ENCODE measurements around the gene PIP4P1. TPM values are rescaled to one million over a fixed set of nuclear protein-coding genes. Genes with fewer than 3 reads are reported as not detected.

PIP4P1 gene
- total and polyA plus RNA-seq, 2 experiments from 2014 or later: 17.6 to 60.1 TPM

GRCh38 chr14:20492486-20492885 is 31.3 kb upstream of the PIP4P1 start:
- H3K4me3 ChIP-seq: no peak overlapping the region
- no peak for DNase-seq (ENCODE audit: low read depth in 1 of 2, low spot score in 1 of 2)
- no peak overlapping the region for H3K27ac ChIP-seq
- TF ChIP-seq, protein P1, sequence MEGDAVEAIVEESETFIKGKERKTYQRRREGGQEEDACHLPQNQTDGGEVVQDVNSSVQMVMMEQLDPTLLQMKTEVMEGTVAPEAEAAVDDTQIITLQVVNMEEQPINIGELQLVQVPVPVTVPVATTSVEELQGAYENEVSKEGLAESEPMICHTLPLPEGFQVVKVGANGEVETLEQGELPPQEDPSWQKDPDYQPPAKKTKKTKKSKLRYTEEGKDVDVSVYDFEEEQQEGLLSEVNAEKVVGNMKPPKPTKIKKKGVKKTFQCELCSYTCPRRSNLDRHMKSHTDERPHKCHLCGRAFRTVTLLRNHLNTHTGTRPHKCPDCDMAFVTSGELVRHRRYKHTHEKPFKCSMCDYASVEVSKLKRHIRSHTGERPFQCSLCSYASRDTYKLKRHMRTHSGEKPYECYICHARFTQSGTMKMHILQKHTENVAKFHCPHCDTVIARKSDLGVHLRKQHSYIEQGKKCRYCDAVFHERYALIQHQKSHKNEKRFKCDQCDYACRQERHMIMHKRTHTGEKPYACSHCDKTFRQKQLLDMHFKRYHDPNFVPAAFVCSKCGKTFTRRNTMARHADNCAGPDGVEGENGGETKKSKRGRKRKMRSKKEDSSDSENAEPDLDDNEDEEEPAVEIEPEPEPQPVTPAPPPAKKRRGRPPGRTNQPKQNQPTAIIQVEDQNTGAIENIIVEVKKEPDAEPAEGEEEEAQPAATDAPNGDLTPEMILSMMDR (IDR thresholded peaks at IDR 0.05; ENCODE audit: low read depth, low read length): no peak
- H3K36me3 ChIP-seq: no peaks in the 10 kb centered on the region
- no peaks in the 10 kb centered on the region for H3K27me3 ChIP-seq
- no peaks in the 10 kb centered on the region for H3K9me3 ChIP-seq (ENCODE audit: low read depth)
- no peaks in the 10 kb centered on the region for H3K4me1 ChIP-seq (ENCODE audit: low read depth)

GRCh38 chr14:20490563-20490962 is 29.3 kb upstream of the PIP4P1 start:
- H3K9me3 ChIP-seq (ENCODE audit: low read depth): no peaks in the 10 kb centered on the region
- no peaks in the 10 kb centered on the region for H3K36me3 ChIP-seq
- H3K27me3 ChIP-seq: no peaks in the 10 kb centered on the region
- DNase-seq (ENCODE audit: low read depth in 1 of 2, low spot score in 1 of 2): no peak
- no peak overlapping the region for H3K4me3 ChIP-seq
- no peak overlapping the region for H3K27ac ChIP-seq
- H3K4me1 ChIP-seq (ENCODE audit: low read depth): no peaks in the 10 kb centered on the region
- TF ChIP-seq, protein P1 (IDR thresholded peaks at IDR 0.05; ENCODE audit: low read depth, low read length): no peak

DNA sequence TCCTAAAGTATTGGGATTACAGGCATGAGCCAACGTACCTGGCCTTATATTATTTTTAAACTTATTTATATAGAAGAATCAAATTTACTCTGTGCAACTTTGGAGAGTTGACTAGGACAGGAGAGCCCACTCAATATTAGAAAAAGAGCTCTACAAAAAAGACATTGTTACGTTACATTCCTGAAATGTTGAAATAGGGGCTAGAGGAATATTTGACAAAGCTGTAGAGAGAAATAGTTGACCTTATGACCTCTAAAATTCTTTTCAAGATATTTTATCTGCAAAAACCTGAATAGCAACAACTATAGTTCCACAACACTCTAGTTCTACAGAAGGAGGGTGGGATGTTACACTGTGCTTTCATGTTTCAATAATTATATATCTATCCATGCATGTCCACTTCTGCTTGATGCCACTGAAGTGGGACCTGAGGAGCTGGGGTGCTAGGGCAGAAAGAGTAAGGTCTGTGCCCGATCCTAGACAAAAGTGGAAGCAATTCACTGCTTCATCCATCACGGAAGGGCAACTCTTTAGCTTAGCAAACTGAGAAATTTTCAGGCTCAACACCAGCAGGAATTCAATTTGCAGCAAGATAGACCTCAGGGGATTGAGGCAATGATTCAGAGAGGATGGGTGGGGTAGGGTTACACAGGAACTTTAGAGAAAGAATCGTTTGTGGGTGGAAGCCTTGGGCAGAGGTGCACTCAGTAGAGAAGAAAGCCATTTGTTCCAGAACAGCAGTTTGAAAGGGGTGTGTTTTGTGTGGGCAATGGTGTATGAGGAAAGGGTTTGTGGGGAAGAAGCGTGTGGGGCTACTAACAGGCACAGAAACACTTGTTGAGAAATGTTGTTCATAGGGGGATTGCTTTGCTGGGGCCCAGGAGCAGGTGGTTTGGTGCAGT is 28.1 kb upstream of the PIP4P1 start:
- Histone ChIP-seq H3K4me1 (ENCODE audit: low read depth) (peaks cover 3% of the 10 kb centered on the region), H3K4me3 (no peak overlapping the region), H3K27ac (no peak overlapping the region), H3K36me3 (no peaks in the 10 kb centered on the region), H3K27me3 (no peaks in the 10 kb centered on the region), H3K9me3 (ENCODE audit: low read depth) (no peaks in the 10 kb centered on the region)
- TF ChIP-seq, protein P1 (IDR thresholded peaks at IDR 0.05; ENCODE audit: low read depth, low read length): no peak
- DNase-seq (ENCODE audit: low read depth in 1 of 2, low spot score in 1 of 2): no peak

GRCh38 chr14:20487396-20487725 is 26.1 kb upstream of the PIP4P1 start:
- Histone ChIP-seq H3K4me3 (no peak overlapping the region), H3K4me1 (ENCODE audit: low read depth) (peaks cover 3% of the 10 kb centered on the region), H3K36me3 (no peaks in the 10 kb centered on the region), H3K27me3 (no peaks in the 10 kb centered on the region), H3K27ac (no peak overlapping the region), H3K9me3 (ENCODE audit: low read depth) (no peaks in the 10 kb centered on the region)
- no peak for DNase-seq (ENCODE audit: low read depth in 1 of 2, low spot score in 1 of 2)
- TF ChIP-seq, protein P1 (IDR thresholded peaks at IDR 0.05; ENCODE audit: low read depth, low read length): no peak

GRCh38 chr14:20486684-20487395 is 25.6 kb upstream of the PIP4P1 start:
- H3K27ac ChIP-seq: no peak overlapping the region
- peaks cover 3% of the 10 kb centered on the region for H3K4me1 ChIP-seq (ENCODE audit: low read depth)
- H3K9me3 ChIP-seq (ENCODE audit: low read depth): no peaks in the 10 kb centered on the region
- H3K4me3 ChIP-seq: no peak overlapping the region
- no peaks in the 10 kb centered on the region for H3K27me3 ChIP-seq
- H3K36me3 ChIP-seq: no peaks in the 10 kb centered on the region
- DNase-seq (ENCODE audit: low read depth in 1 of 2, low spot score in 1 of 2): no peak
- TF ChIP-seq, protein P1 (IDR thresholded peaks at IDR 0.05; ENCODE audit: low read depth, low read length): no peak
